Measurements from ENCODE around the gene MYOG.

Gene MYOG

DNA sequence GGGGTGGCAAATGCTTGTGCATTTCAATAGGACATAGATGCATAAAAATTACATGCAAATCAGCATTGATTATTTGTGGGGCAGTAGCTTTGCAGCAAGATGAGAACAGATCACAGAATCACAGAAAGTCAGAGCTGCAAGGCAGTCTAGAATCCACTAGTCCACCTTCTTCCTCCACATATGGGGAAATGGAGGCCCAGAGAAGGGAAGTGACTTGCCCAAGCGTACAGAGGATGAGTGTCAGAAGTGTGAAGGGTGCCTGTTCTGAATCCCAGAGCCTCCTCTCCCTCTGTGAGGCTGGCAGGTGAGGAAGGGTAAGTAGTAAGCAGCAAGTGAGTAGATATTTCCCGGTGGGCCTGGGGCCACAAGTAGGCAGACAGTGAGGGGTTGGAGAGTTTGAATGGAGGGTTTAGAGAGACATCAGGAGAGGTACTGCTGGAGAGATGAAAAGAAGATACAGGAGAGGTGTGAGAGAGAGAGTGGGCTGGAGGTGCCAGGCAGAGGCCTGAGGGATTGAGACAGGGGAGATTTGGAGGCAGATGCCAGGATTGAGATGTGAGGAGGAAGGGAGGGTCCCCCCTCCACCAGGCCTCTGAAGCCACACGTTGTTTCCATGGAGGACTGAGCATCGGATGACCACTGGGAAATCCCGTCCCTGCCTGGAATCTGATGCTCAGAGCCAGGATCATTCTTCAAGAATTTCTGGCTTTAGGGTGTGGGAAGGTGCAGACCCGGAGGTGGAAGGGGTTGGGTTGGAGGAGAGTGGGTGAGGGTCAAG lies 4.8 kb upstream of the MYOG start:
- DNase-seq, result no peak

DNA sequence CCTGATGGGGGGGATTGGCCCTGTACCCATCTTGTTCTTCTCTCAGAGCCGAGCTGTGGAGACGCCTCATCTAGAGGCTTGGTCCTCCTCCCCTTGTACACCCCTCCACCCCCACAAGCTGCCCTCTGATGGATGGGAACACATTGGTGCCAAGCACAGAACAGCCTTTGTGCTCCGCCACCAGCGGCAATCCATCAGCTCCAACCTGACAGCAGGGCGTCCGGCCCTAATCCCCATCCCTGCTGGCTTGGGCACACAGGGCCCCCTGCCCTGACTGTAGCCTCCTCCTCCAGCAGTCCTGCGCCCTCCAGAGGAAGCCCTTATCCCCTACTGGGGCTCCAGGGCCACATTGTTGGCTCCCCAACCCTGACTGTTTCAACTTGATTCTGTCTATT lies 3.8 kb upstream of the MYOG start:
- DNase-seq, result no peak

DNA sequence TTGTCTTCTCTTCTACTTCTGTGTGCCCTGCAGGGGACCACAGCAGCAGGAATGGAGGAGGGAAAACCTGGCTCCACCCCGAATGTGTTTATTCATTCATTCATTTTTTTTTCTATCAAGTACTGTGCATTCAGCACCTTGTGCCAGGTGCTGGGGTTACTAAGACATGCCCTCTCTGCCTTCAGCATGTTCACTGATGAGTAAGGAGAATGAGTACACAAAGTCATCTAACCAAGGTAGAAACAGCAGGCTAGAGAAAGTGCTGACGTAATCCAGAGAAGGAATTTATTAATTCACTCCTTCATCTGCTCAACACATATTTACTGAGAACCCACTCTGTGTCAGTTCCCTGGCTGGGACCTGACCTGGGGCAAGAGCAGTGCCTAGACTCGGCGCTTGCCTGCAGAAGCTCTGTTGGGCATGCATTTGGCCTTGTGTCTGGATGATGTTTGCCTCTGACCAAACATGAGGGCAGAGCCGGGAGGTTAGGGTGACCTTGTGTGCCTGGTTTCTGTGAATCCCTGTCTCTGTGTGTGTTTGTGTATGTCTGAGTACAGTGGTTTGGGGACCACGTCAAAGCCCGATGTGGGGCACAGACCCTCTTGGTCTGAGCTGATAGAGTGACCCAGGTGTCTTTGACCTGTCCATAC lies 3.3 kb upstream of the MYOG start:
- DNase-seq, result no peak

DNA sequence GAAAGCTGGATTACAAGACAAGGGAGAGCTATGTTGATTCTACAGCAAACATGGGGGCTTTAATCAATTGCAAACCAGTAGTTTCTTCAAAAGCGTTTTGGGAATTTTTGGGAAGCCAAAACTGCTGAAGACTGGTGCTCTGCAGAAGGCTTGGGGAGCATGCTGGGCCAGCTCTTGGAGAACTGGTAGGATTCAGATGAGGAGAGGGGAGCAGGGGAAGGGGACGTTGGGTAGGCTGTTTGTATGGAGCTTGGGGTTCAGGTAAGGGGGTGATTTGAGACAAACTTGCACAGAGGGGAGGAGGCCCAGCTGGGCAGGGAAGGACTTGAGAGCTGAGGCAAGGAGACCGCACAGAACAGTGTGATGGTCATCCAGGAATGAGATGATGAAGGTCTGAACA lies 2.6 kb upstream of the MYOG start:
- DNase-seq, result no peak

DNA sequence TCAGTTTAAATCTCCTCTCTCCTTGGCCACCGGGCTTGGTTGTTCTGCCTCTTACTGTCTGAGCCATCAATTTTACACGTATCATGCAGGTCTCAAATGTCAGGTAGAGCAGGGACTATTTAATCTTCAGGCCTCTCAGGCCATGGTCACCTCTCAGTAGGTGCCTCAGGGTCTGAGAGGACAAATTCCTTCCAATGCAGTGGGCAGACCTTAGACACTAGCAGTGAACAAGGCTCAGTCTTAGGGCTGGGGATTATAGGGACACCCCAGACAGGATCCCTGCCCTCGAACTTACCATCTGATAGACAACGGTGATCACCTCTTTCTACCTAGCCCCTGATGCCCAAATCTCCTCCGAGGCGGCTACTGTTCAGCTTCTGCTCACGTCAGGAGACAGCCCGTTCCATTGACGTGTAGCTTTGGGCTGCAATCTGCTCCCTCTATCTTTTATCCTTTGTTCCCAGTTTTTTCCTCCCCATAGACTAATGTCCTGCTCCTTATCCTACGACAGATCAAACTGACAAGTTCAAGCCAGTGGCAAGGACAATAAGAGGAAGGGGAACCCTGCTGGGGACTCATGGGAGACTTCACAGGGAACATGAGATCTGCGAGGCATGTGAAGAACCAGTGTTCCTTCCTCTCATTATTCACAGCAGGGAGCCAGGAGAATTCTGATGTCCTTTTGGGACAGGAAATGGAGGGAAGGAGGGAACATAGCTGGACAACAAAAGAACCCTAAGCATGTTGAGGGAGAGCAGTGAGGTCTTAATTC lies 1.4 kb upstream of the MYOG start:
- no peak for DNase-seq

DNA sequence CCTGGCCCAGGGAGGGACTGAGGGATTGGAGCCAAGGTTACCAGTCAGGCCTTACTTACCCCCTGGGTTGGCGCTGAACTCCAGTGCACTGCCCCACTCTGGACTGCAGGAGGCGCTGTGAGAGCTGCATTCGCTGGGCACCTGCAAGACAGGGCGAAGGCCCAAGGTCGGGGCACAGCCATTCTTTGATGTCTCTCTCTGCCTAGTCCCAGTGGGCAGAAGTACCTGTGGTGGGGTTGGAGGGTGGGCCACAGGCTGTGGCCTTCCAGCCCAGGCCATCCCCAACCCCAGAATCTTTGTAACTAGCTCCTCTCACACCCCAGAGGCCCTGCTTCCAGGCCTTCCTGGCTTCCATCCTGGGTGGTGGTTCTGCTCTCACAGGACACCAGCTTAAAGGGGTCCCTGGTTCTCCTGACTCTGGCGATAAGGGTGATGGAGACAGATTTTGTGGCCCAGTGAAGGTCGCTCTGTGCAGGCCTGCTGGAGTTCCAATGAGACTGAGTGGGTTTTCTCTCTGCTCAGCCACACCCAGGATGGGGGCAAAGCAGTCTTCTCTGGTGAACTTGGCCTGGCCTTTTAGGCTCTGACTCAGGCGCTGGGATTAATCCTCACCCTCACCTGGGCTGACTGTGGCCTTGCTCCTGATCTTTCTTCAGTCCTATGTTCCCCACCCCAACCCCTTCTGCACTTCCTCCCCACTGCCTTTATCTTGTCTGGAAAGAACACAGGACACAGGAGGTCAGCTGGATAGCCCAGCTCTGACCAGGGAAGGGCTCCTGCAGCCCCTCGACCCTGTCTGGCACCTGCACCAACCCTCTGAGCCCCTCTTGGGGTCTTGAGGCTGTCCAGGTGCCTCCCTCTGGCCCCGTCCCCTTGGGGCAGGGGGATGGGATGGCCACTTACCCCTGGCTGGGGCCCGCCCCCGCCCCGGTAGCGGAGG lies 954 bp downstream of the MYOG start:
- no peak for DNase-seq

DNA sequence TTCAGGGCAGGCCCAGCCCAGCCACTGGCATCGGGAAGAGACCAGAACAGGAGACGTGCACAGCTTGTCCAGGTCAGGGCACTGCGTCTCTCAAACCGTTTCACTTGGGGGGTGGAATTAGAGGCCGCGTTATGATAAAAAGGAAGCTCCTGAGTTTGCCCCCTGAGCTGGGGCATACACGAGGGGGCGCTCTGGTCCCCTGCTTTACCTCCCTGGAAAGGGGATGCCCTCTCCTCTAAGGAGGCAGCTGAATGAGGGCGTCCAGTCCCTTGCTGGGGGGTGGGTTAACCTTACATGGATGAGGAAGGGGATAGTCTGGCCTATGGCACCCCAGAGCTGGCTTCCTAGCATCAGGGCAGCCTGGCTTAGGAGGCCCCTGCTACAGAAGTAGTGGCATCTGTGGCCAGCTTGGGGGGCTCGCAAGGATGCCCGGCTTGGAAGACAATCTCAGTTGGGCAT lies 2.3 kb downstream of the MYOG start:
- DNase-seq, result no peak

DNA sequence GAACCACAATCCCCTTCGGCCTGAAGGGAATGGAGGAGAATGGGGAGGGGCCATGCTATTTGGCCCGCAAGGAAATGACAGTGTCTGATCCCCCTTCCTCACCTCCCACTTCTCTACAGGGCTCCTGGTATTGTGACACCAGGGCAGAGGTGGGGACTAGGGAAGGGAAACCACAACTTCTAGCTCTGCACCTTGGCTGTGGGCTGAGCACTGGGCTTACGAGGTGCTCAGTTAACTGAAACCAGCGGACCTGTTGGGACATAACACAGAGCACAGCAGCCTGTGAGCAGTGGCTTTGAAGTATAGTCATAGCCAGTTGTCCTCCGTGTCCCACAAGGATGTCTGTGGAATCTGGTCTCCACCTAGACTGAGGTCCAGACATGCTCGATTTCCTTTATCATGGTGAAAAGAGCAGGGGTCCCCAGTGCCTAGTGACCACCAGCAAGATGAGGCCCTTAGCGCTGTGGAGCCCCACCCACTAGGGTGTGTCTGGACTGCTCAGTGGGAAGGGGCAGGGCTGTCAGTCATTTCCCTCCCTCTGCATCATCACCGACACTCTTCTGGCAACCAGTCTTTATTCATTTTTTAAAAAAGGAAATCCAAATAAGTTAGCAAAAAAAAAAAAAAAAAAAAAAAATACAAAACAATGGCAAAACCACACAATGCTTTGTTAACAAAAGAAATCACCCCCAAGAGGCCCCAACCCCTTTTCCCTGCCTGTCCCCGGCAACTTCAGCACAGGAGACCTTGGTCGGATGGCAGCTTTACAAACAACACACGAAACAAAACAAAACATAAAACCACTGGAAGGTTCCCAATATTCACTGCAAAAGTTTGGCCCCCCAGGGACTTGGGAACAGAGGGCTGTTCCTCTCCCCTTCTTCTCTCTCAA lies 3.0 kb downstream of the MYOG start:
- DNase-seq, result no peak

DNA sequence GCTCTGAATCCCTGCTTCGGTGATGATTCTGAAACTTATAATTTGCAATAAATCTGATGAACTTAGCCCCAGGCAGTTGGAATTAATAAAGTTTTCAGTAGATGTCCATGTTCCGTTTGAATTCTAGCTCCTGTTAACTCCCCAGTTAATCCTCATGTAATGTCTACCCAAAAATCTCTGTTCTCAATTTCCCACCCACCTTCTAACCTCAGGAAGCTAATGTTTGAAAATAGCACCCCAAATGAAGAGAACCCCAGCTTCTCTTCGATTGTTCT lies 3.6 kb downstream of the MYOG start:
- DNase-seq, result no peak

DNA sequence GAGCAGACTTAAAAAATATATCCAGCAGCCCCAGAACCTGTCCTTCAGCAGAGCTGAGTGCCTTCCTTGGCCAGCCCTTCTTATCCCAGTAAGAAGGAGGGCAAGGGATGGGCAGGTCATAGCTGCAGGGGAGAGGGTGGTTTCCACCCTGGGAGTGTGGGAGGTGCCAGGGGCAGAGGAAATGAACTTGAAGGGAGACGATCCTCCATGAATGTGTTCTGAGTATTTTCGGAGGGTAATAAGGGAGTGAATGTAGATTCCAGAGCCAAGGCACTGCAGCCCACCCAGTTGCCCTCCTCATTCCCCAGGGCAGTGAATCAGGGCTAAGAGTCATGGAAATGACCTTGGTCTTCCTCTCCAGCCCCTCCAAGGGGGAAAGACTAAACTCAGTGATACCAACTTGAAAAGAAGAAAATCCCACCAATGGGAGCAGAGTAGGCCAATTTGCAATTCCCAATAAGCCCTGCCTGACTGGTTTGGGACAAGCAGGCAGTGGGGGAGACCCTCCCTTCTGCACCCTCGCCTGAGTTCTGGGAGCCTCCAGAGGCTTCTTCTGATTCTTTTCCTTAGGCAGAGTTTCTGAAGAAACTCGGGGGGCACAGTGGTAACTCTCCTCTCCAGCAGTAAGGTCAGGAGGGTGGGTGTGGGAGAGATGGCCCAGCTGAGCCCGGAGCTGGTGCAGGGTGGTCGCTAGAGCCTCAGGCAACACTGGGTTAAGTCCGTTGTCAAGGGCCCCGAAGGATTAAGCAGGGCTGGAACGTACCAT lies 4.2 kb downstream of the MYOG start:
- no peak for DNase-seq

DNA sequence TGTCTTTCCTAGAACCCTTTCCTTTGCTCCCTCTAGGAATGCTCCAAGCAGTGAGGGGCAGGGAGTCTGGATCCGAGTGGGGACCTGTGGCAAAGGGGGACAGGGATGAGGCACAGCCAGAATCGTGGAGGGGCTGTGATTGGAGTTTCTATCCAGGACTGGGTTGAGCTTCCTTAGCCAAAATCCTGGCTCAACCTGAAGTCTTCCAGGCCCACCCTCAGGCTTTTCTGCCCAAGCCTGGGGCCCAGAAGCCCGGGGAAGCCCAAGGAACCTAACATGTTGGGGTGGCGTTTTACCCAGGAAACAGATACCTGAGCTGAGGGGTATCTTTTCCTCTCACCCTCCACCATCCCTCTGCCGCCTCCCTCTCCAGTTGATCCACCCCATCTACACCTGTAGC lies 5.4 kb downstream of the MYOG start:
- no peak for DNase-seq

DNA sequence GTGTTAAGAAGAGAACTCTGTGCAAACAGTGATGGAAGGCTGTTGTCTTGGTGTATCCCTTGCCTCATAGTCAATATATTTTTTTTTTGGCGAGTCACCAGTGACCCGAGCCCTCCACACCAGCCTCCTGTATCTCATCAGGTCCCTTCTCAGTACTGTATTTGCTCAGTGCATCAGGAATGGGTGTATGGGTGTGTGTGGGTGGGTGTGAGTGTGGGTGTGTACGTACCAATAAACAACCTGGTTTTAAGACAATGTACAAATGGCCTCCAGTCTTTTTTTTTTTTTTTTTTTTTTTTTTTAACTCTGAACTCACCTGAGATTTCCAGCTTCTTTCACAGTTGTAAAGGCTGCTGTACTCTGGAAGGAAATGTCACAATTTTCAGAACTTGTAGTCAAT lies 7.3 kb downstream of the MYOG start:
- DNase-seq, result no peak

DNA sequence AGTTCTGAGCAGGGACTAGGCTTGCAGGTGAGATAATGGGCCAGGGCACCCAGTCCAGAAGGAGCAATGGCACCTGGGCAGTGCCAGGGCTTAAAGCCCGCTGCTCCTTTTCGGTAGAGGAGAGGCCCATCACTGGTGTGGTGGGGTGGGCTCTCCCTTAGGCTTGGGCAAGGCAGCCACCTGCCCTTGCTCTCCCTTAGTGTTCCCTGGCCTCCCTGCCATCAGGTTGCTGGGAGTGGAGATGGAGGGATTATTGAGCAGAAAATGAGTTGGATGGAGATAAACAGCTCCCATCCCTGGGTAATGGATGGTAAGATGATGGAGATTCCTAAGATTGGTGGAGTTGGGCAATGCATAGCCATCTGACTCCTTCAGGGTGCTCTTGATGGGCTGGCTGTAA lies 7.9 kb downstream of the MYOG start:
- no peak for DNase-seq

DNA sequence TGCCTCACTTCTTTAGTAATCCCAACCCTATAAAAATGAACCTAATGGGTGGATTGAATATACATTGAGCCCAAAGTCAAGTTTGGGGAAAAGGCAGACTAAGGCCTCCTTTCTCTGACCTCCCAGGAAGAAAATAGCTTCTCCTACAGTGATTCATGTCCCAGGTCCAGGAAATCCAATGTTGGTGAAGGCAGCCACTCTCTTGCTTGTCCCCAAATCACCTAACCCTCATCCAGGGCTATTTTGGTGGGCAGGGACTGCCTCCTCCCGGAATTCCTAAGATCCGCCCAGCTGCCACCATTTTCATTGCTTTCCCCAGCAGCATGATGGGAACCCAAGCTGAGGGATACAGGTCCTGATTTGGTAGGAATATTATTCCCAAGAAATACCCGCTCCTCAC lies 8.4 kb downstream of the MYOG start:
- DNase-seq, result no peak

DNA sequence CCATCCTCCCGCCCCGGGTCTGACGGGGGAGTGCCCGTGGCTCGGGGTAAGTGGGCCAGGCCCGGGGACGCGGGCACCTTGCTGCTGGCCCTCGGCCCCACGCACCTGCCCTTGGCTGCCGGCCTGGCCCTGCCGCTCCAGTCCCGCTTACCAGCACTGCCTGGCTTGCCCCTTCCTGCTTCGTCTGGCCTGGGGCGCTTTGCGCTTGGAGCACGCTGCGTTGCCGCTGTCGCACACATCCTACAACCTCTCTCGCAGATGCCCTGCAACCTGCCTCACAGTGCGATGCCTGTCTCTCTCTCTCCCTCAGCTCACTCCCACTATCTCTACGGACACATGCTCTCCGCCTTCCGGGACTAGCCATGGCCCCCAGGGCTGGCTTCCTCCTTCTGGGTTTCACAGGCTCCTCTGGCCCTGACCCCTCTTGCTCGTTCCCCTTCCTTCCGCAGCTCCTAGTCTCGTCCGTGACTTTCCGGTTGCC lies 9.7 kb downstream of the MYOG start:
- no peak for DNase-seq

DNA sequence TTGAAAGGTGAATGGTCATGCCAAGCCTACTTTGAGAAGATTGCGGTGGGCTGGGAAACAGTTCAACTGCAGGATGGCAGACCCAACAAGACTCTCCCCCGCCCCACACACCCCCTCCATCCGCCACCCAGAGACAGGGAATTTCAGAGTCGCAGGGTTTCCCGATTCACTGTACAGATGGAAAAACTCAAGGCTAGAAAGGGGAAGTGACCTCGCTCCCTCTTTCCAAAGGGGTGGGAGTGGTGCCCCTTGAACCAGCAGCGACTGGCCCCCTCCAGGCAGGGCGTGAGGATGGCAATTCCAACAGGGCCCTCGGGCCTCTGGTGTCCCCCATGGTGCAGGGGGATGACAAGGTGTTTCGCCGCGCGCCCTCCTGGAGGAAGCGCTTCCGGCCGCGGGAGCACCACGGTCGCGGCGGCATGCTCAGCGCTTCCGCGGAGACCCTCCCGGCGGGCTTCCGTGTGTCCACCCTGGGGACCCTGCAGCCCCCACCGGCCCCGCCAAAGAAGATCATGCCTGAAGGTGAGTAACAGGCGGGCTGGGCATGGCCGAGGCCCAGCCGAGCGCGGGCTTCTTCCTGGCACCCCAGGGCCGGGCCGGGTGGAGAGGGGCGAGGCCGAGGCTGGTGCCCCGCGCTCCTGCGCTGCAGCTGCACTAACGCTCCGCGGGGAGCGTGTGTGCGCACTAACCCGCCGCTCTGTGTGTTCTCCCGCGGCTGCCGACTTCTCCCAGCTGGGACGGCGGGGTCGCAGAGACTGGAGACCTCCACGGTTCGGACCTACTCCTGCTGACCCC lies 10.4 kb downstream of the MYOG start:
- DNase-seq, result no peak

DNA sequence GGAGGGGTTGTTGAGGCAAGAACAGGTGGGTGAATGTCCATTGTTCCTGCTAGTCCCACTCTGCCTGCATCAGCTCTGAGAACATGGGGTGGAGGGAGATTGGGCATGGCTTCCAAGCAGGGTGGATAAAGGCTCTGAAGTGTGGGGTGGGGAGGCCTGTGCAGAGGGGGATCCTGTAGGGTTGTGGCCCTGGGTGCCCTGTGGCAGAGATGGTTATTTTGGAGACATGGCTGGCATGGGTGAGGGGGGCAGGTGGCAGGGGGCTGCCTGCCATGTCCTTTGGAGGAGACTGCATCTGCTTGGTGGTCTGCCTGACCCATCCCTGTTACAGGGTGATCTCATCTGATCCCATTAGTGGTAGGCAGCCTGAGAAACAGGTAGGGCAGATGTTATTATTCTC lies 11.2 kb downstream of the MYOG start:
- DNase-seq, result no peak

DNA sequence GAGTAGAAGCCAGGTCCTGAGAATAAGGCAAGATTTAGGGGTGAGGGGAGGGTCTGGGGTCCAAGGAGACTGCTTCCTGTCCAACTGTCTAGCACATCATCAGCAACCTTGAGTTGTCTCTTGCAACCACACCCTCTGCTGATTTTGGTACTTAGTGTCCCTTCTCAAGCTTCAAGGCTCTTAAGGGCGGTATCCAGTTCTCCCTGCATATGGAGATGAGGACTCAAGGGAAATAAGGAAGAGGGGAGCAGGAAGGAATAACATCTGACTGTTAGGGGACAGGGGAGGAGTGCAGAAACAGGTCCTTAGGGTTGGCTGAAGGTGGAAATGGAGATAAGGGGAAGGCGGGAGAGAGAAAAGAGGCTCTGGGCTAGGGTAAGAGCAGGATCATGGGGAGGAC lies 12.3 kb downstream of the MYOG start:
- no peak for DNase-seq

DNA sequence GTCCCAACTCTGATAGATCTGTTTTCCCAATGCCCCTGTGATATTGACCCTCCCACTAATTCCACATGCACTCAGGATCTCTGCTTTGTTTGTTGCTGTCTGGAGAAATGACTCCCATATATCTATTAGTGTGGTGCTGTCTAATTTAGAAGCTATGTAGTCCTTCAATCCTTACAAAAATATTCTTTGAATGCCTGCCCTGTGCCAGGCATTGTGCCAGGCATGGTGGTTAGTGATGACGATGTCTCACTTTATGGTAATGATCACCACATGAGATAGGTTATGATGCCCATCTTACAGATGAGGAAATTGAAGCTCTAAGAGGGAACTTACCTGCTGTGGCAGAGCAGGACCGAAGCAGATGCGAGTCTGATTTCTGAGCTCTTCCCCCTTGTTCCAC lies 12.9 kb downstream of the MYOG start:
- no peak for DNase-seq

DNA sequence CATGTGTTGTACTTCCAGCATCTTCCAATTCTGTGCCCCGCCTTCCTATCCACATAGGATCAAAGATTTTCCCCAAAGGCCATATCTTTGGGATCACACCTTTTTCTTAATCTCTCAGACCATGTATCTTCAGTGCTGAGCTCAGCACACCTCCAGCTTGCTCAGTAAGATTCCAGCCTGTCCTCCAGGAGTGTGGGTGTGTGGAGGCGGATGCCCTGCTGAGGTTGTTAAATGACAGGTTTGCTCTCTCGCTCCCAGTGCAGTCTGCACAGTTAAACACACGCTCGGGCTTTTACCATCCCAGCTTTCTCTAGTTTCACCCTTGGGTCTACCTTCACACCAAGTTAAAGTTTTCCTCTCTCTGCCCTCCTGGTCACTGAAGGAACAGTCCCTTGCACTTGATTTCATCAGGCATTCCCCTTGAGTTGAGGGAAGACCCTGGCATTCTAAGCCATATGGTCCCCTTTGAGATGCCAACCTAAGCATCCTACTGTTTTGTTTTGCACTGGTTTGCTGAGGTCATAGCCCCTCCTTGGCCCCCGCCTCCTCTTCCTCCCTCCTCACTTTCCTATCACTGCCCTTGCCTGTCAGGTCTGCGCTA lies 13.7 kb downstream of the MYOG start:
- DNase-seq, result no peak

All from CD4-positive, alpha-beta T cell treated with Interleukin-6 for 4 hours (primary cell).